ENCODE measurements around the gene SIL1. TPM values are rescaled to one million over a fixed set of nuclear protein-coding genes. Genes with fewer than 3 reads are reported as not detected.

SIL1 gene
- total and polyA plus RNA-seq, 2 of the 8 experiments (the other 6 are each of a cell fraction or from before 2014, with no cell fraction given), result 8.3 to 12.8 TPM

GRCh38 chr5:139167952-139168720 is 30.0 kb downstream of the SIL1 start (continued):
- TF ChIP-seq FOSL1 (IDR thresholded peaks at IDR 0.05; ENCODE audit: insufficient read depth, low read depth, low read length) (no peak), USF2 (IDR thresholded peaks at IDR 0.05; ENCODE audit: low read length) (no peak), SP1 (IDR thresholded peaks at IDR 0.05; ENCODE audit: low read depth, low read length) (no peak), TEAD4 (IDR thresholded peaks at IDR 0.05; ENCODE audit: low read depth, low read length) (no peak), HDAC6 (IDR thresholded peaks at IDR 0.05; ENCODE audit: low read depth, low read length) (no peak), SAP30 (IDR thresholded peaks at IDR 0.05; ENCODE audit: insufficient read depth, insufficient replicate concordance, low read length) (no peak), TAF1 (IDR thresholded peaks at IDR 0.05; ENCODE audit: low read depth, low read length) (no peak), CTCF (IDR thresholded peaks at IDR 0.05; ENCODE audit: control extremely low read depth in 1 of 3, insufficient read depth in 1 of 3, low read depth in 1 of 3, low read length in 3 of 3) (no peak)
